HL-60 (cell line): ENCODE data around the gene SLC17A5.
"Not testable (repeated sequence)": the region's sequence is repeated elsewhere in the genome, so short reads cannot be mapped to it uniquely, and the experiment has no call there.

Experiments
- DNase-seq, 2 experiments: peaks; one replicate each; pipeline ENCODE4 v3.0.0-alpha.2; 2010 to 2020; ENCODE audit warnings: low read depth in 1 of 2, low spot score in 1 of 2
- H3K27ac ChIP-seq: fragments of 250-450 bp; sonication (Bioruptor Pico); replicated peaks from 2 replicates; pipeline ENCODE4 v1.5.1; 2020; ENCODE audit warnings: mild to moderate bottlenecking, moderate library complexity
- H3K27me3 ChIP-seq: fragments of 250-450 bp; sonication (Bioruptor Pico); 2 replicates; pipeline ENCODE4 v1.5.1; 2021; ENCODE audit warnings: mild to moderate bottlenecking, moderate library complexity; ENCODE audit not compliant: insufficient read depth, poor library complexity, severe bottlenecking
- H3K4me3 ChIP-seq: replicated peaks from 2 replicates; pipeline ENCODE4 v1.5.1; 2011; ENCODE audit warnings: mild to moderate bottlenecking, control low read depth, low read length; ENCODE audit not compliant: insufficient read depth
- CTCF ChIP-seq: IDR thresholded peaks from one replicate; pipeline ENCODE4 v1.5.1; 2011; ENCODE audit warnings: low read length, control low read depth, inconsistent platforms; ENCODE audit not compliant: insufficient read depth
- GABPA ChIP-seq: IDR thresholded peaks from 2 replicates; pipeline ENCODE4 v1.6.1; 2012; ENCODE audit warnings: low read depth
- POLR2AphosphoS5 ChIP-seq: IDR thresholded peaks from 2 replicates; pipeline ENCODE4 v1.6.1; 2012; ENCODE audit warnings: low read depth
- SPI1 ChIP-seq: IDR thresholded peaks from 2 replicates; pipeline ENCODE4 v1.6.1; 2012; ENCODE audit warnings: low read depth, mild to moderate bottlenecking, borderline replicate concordance
- TF ChIP-seq, protein P1 (sequence below): IDR thresholded peaks from 2 replicates; pipeline ENCODE4 v1.6.1; 2012; ENCODE audit warnings: low read depth; ENCODE audit not compliant: insufficient replicate concordance

The SLC17A5 gene

GRCh38 chr6:73688351-73688750, 34.6 kb upstream of the SLC17A5 start:
- Histone ChIP-seq H3K27ac (no peak overlapping the region), H3K27me3 (peaks cover 2% of the 10 kb centered on the region), H3K4me3 (no peak overlapping the region)
- TF ChIP-seq CTCF = no peak
- no peak for TF ChIP-seq GABPA
- TF ChIP-seq, protein P1, sequence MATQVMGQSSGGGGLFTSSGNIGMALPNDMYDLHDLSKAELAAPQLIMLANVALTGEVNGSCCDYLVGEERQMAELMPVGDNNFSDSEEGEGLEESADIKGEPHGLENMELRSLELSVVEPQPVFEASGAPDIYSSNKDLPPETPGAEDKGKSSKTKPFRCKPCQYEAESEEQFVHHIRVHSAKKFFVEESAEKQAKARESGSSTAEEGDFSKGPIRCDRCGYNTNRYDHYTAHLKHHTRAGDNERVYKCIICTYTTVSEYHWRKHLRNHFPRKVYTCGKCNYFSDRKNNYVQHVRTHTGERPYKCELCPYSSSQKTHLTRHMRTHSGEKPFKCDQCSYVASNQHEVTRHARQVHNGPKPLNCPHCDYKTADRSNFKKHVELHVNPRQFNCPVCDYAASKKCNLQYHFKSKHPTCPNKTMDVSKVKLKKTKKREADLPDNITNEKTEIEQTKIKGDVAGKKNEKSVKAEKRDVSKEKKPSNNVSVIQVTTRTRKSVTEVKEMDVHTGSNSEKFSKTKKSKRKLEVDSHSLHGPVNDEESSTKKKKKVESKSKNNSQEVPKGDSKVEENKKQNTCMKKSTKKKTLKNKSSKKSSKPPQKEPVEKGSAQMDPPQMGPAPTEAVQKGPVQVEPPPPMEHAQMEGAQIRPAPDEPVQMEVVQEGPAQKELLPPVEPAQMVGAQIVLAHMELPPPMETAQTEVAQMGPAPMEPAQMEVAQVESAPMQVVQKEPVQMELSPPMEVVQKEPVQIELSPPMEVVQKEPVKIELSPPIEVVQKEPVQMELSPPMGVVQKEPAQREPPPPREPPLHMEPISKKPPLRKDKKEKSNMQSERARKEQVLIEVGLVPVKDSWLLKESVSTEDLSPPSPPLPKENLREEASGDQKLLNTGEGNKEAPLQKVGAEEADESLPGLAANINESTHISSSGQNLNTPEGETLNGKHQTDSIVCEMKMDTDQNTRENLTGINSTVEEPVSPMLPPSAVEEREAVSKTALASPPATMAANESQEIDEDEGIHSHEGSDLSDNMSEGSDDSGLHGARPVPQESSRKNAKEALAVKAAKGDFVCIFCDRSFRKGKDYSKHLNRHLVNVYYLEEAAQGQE = no peak
- no peak for TF ChIP-seq POLR2AphosphoS5
- TF ChIP-seq SPI1 = no peak
- DNase-seq = no peak

DNA sequence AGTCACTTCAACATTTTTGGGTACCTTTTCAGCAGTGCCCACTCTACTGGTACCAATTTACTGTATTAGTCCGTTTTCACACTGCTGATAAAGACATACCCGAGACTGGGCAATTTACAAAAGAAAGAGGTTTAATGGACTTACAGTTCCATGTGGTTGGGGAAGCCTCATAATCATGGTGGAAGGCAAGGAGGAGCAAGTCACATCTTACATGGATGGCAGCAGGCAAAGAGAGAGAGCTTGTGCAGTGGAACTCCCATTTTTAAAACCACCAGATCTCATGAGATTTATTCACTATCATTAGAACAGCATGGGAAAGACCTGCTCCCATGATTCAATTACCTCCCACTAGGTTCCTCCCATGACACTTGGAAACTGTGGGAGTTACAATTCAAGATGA, 29.8 kb upstream of the SLC17A5 start:
- not testable (repeated sequence) for DNase-seq, H3K27ac ChIP-seq, H3K27me3 ChIP-seq

GRCh38 chr6:73680289-73680918, 26.6 kb upstream of the SLC17A5 start:
- peaks cover 2% of the 10 kb centered on the region for H3K27me3 ChIP-seq
- H3K4me3 ChIP-seq = no peak overlapping the region
- no peak for DNase-seq
- no peak for TF ChIP-seq SPI1
- TF ChIP-seq CTCF = no peak
- no peak for TF ChIP-seq GABPA
- TF ChIP-seq POLR2AphosphoS5 = no peak
- TF ChIP-seq, protein P1 = no peak
- no peak overlapping the region for H3K27ac ChIP-seq

More for the DNA sequence above, 29.8 kb upstream of the SLC17A5 start:
- H3K4me3 ChIP-seq = not testable (repeated sequence)

GRCh38 chr6:73679846-73680245, 26.1 kb upstream of the SLC17A5 start:
- H3K27ac ChIP-seq, H3K4me3 ChIP-seq, DNase-seq, H3K27me3 ChIP-seq: not testable (repeated sequence)

DNA sequence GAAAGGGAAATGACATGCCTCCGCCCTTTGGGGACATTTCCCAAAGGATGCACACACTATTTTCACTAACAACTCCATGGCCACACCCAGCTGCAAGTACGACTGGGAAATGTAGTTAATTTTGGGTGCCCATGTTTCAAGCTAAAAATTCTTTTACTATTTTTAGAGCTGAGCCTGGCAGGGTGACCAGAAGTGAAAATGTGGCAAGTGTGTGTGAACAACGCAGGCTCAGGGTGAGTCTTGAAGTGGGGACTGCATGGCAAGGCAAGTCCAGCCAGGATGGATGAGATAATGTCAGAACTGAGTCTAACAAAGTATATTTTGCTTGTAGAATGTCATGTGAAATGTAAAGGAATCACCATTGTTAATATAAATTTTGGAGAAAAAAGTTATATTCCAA, 25.2 kb upstream of the SLC17A5 start:
- DNase-seq = no peak
- no peak for TF ChIP-seq POLR2AphosphoS5
- no peak for TF ChIP-seq GABPA
- no peak for TF ChIP-seq SPI1
- TF ChIP-seq, protein P1 = no peak
- no peak for TF ChIP-seq CTCF
- Histone ChIP-seq H3K27ac (no peak overlapping the region), H3K4me3 (no peak overlapping the region), H3K27me3 (no peaks in the 10 kb centered on the region)
